CD4-positive, alpha-beta T cell (primary cell): ENCODE measurements around the gene CSNK1E. TPM values are rescaled to one million over a fixed set of nuclear protein-coding genes. Genes with fewer than 3 reads are reported as not detected.

Experiments
- ATAC-seq: fragments of 200-7000 bp; cut with Tn5 transposase; one replicate; pipeline ENCODE4 v1.10.0; 2022; ENCODE audit warnings: mild to moderate bottlenecking; ENCODE audit not compliant: poor library complexity
- CTCF ChIA-PET: fragments of 350-600 bp; sonication (Branson Sonifier 250); formaldehyde crosslinking; loops from one replicate; lab custom pipeline; 2021; ENCODE audit warnings: antibody characterized with exemption, inconsistent platforms; lab: Charles Lee
- POLR2A ChIA-PET: fragments of 350-600 bp; sonication (Branson Sonifier 250); formaldehyde crosslinking; loops from one replicate; lab custom pipeline; 2021; ENCODE audit warnings: antibody characterized with exemption, inconsistent platforms; lab: Charles Lee
- DNase-seq, 14 experiments: peaks; one replicate each; pipeline ENCODE4 v3.0.0-alpha.2; 2013 to 2020; ENCODE audit warnings: mixed read lengths in 2 of 14
- H3K27ac ChIP-seq, 2 donors: one replicate each; pipeline versions ENCODE4 v1.5.1 to v1.7.0; 2013; ENCODE audit warnings: low read length in 2 of 2, low read depth in 1 of 2, mild to moderate bottlenecking in 1 of 2
- H3K27me3 ChIP-seq, 2 experiments: 1 replicate in 1 of 2; 2 replicates in 1 of 2; pipeline versions ENCODE4 v1.6.1 to v1.7.0; 2013; ENCODE audit warnings: low read length in 2 of 2, control low read depth in 1 of 2, mild to moderate bottlenecking in 1 of 2, moderate library complexity in 1 of 2; ENCODE audit not compliant: insufficient read depth in 2 of 2, control insufficient read depth in 1 of 2
- H3K36me3 ChIP-seq: one replicate; pipeline ENCODE4 v1.6.1; 2013; ENCODE audit warnings: low read length, control low read depth; ENCODE audit not compliant: insufficient read depth
- H3K4me1 ChIP-seq: one replicate; pipeline ENCODE4 v1.6.1; 2013; ENCODE audit warnings: low read length, control low read depth; ENCODE audit not compliant: insufficient read depth
- H3K4me3 ChIP-seq: one replicate; pipeline ENCODE4 v1.5.1; 2013; ENCODE audit warnings: mild to moderate bottlenecking, low read length, moderate library complexity
- H3K9me3 ChIP-seq, 2 experiments: 1 replicate in 1 of 2; 2 replicates in 1 of 2; pipeline versions ENCODE4 v1.6.1 to v1.7.0; 2013; ENCODE audit warnings: low read length in 2 of 2, mild to moderate bottlenecking in 2 of 2, control low read depth in 1 of 2, moderate library complexity in 1 of 2; ENCODE audit not compliant: control insufficient read depth in 1 of 2, insufficient read depth in 1 of 2
- H3K27ac Mint-ChIP-seq: one replicate; pipeline ENCODE4 v1.8.0; 2020; ENCODE audit warnings: mixed read lengths
- H3K27me3 Mint-ChIP-seq: one replicate; pipeline ENCODE4 v1.8.0; 2021; ENCODE audit warnings: mixed read lengths
- H3K36me3 Mint-ChIP-seq: one replicate; pipeline ENCODE4 v1.8.0; 2021; ENCODE audit warnings: low read depth, mixed read lengths
- H3K4me1 Mint-ChIP-seq: one replicate; pipeline ENCODE4 v1.8.0; 2021; ENCODE audit warnings: low read depth, mixed read lengths
- H3K4me3 Mint-ChIP-seq: one replicate; pipeline ENCODE4 v1.8.0; 2020; ENCODE audit warnings: mild to moderate bottlenecking, mixed read lengths
- H3K9me3 Mint-ChIP-seq: one replicate; pipeline ENCODE4 v1.8.0; 2020; ENCODE audit warnings: mixed read lengths
- CTCF ChIP-seq: fragments of 200-600 bp; IDR thresholded peaks from one replicate; pipeline ENCODE4 v1.8.0; 2022; ENCODE audit warnings: antibody characterized with exemption, mild to moderate bottlenecking
- intact Hi-C, 2 experiments: fragments of 100-400 bp; cut with DNase I in 1 of 2; cut with micrococcal nuclease in 1 of 2; formaldehyde crosslinking; loops; one replicate each; pipeline versions ENCODE4 v1.15.1 to v1.9.0; 2023 to 2025; cut with DNase I, micrococcal nuclease
- total RNA-seq, 174 experiments: library from RNA in 2 of 174; stranded (reverse) in 2 of 174; gene quantifications; one replicate each; pipeline ENCODE4 v1.2.3 and lab custom pipeline; 2021 to 2026

Gene CSNK1E
- total RNA-seq, 2 experiments from 2014 or later = 208 to 217 TPM

- TF ChIP-seq CTCF = no peak
- Histone ChIP-seq H3K4me1 (peaks cover 5% of the 10 kb centered on the region), H3K9me3 (no peaks in the 10 kb centered on the region), H3K27me3 (no peaks in the 10 kb centered on the region), H3K27ac (no peak overlapping the region), H3K4me3 (no peak overlapping the region), H3K36me3 (no peaks in the 10 kb centered on the region)
- Mint-ChIP-seq H3K9me3 (no peaks in the 10 kb centered on the region), H3K4me3 (no peak overlapping the region), H3K27ac (no peak overlapping the region), H3K4me1 (no peaks in the 10 kb centered on the region), H3K27me3 (no peaks in the 10 kb centered on the region), H3K36me3 (no peaks in the 10 kb centered on the region)
- DNase-seq (no peak), ATAC-seq (no peak)
- intact Hi-C loops = no loop called here
- ChIA-PET CTCF (no interaction called here), POLR2A (no interaction called here)
Measured at GRCh38 chr22:38327396-38327795, 10.2 kb upstream of the CSNK1E start.

GRCh38 chr22:38325587-38325986 is 8.4 kb upstream of the CSNK1E start:
- Mint-ChIP-seq H3K27me3 (no peaks in the 10 kb centered on the region), H3K27ac (no peak overlapping the region), H3K4me1 (no peaks in the 10 kb centered on the region), H3K4me3 (no peak overlapping the region), H3K36me3 (no peaks in the 10 kb centered on the region), H3K9me3 (no peaks in the 10 kb centered on the region)
- DNase-seq = no peak
- no peak for TF ChIP-seq CTCF
- Histone ChIP-seq H3K27ac (no peak overlapping the region), H3K4me1 (peaks cover 5% of the 10 kb centered on the region), H3K9me3 (no peaks in the 10 kb centered on the region), H3K36me3 (no peaks in the 10 kb centered on the region), H3K27me3 (no peaks in the 10 kb centered on the region), H3K4me3 (no peak overlapping the region)
- ChIA-PET CTCF (no interaction called here), POLR2A (no interaction called here)
- ATAC-seq = no peak
- intact Hi-C loops = no loop called here

DNA sequence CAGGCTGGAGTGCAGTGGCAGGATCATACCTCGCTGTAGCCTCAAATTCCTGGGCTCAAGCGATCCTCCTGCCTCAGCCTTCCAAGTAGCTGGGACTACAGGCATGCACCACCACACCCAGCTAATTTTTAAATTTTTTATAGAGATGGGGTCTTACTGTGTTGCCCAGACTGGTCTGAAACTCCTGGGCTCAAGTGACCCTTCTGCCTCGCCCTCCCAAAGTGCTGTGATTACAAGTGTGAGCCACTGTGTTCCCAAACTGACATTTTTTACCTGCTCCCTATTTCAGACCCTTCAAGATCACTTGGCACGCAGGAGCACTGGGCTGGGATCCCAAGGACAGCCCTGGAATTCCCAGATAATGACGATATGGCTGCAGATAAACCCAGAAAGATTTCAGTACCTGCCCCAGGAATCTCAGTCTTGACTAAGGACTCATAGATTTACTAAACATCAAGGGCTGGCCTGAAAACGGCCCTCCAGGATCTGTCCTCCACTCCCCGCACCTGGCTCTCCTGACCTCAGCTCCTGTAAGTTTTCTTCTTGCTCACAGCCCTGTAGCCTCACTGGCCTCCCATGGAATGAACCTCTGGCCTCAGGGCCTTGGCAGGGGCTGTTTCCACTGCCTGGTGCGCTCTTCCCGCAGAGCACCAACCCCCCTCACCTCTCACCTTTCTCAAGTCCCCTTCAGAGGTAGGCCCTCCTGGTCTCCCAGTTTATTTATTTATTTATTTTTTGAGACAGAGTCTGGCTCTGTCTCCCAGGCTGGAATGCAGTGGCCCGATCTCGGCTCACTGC is 3.6 kb upstream of the CSNK1E start:
- peaks cover 20% of the 10 kb centered on the region for H3K4me1 ChIP-seq
- intact Hi-C loops = no loop called here
- H3K27me3 ChIP-seq = no peaks in the 10 kb centered on the region
- Mint-ChIP-seq H3K9me3 (no peaks in the 10 kb centered on the region), H3K4me3 (peak overlapping the region; percentile 30), H3K27me3 (no peaks in the 10 kb centered on the region), H3K36me3 (peaks cover 6% of the 10 kb centered on the region), H3K27ac (peak overlapping the region; percentile 64), H3K4me1 (peaks cover 16% of the 10 kb centered on the region)
- no peak for ATAC-seq
- H3K9me3 ChIP-seq = no peaks in the 10 kb centered on the region
- no peak overlapping the region for H3K4me3 ChIP-seq
- TF ChIP-seq CTCF = no peak
- H3K36me3 ChIP-seq = no peaks in the 10 kb centered on the region
- no peak overlapping the region for H3K27ac ChIP-seq
- ChIA-PET CTCF (no interaction called here), POLR2A (no interaction called here)
- no peak for DNase-seq
